D341Med (cell line): ENCODE results near the gene PDE5A.
"Not testable (repeated sequence)": the region's sequence is repeated elsewhere in the genome, so short reads cannot be mapped to it uniquely, and the experiment has no call there.

Source experiments
- DNase-seq: peaks from one replicate; pipeline ENCODE4 v3.0.0; 2012; ENCODE audit warnings: low spot score

PDE5A gene

DNA sequence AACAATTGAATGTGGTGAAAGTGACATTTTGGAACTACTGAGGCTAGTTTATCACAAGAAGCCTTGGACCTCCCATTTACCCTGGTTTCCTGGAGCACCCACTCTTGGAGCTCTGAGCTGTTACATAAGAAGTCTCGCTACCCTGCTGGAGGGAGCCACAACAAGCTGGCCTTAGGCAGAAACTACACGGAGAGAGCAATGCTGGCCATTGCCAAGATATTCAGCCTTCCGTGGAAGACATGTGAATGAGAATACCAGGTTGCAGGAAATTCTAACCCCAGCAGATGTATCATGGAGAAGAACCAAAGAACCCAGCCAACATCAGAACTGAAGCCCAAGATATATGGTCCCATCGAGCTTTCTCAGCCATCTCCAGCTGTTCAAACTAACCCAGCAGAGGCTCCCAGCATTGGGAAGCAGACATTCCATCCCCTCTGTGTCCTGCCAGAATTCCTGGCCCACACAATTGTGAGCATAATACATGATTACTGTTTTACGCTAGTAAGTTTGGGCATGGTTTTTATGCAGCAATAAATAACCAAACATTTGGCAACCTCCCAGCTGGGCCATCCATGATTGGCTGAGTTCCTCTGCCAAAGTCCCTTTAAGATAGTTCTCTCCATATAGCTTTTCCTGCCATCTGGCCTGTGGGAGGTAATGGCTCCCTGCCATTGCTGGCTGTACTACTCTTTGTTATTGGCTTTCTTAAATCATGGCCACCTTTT is 17.9 kb upstream of the PDE5A start:
- peak; percentile 50 for DNase-seq

DNA sequence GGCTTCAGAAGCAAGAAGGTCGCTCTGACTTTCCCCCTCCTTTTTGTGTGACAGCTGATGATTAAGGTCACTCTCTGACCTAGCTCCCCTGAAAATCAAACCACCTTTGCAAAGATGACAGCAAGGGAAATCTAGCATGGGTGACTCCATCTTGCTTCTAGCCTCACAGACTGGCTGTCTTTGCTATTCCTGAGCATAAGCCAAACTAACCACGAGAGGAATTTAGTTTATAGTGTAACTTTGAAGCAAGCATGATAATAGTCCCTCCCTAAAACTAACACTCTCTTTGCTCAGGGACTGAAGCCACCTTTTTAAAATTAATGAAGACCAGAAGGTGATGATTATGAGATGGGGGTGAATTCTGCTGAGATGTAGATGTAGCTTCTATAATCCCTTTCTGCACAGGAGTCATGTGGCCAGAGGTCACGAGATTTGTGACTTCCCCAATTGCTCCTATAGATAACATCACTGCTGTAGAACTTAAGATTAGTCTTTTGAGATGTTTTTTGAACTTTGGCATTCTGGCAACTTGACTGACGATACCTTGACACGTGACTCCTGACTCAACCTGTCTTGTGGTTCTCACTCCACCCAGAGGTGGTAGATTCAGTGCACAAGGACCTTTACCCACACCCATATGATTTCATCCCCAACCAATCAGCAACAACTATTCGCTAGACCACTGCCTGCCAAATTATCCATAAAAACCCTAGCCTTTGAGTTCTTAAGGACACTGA is 14.9 kb upstream of the PDE5A start:
- no peak for DNase-seq

DNA sequence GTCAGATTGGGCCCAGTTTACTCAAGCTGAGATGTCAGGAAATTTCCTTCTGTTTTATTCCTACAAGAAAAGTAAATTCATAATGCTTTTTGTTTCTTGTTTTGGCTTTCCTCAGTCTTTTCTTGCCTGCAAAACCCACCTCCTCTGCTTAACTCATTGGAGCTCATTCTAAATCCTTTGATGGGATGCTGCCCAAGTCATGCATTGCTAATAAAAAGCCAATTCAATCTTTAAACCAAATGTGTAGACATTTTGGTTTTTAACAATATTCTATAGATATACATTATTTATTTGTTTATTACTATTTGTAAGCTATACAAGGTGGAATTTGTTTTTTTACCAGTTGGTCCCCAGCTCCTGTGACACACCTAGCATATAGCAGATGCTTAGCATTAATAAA is 13.2 kb upstream of the PDE5A start:
- DNase-seq, result no peak

DNA sequence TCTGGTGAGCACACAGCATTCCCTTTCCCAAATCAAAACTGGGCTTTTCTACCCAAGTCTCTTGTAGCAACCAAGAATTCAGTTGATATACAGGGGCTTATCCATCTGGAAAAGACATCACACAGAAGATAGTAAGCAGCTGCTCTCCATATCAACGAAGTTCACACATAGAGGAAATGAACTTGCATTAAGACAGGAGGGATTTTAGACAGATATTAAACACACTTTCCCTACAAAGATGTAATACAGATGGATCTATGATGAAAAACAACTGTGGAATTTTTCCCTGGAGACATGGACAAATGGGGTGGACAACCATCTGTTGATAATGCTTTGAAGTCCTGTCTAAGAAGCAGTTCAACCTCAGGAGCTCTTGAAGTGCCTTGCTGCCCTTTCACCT is 9.8 kb upstream of the PDE5A start:
- no peak for DNase-seq

DNA sequence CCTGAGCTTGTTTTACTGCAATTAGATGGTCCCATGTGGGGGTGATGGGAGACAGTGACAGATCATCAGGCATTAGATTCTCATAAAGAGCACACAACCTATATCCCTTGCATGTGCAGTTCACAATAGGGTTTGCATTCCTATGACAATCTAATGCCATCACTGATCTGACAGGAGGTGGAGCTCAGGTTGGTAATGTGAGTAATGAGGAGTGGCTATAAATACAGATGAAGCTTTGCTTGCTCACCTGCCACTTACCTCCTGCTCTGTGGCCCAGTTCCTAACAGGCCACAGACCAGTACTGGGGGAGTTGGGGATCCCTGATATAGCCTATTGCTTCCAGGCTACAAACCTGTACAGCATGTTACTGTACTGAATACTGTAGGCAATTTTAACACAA is 8.2 kb upstream of the PDE5A start:
- DNase-seq, result not testable (repeated sequence)

DNA sequence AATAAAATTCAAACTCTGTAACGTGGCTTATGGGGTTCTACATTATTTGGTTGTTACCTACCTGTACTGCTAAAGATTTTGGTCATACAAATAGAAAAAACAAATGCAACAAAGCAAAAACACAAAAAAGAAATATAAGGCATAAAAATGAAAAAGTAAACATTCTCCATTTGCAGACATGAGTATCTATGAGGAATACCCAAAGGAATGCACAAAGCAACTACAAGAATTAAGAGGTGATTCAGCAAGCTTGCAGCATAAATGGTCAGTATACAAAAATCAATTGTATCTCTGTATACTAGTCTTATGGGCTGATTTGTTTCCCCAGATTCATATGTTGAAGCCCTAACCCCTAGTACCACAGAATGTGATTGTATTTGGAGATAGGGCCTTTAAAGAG is 3.6 kb upstream of the PDE5A start:
- DNase-seq, result no peak

DNA sequence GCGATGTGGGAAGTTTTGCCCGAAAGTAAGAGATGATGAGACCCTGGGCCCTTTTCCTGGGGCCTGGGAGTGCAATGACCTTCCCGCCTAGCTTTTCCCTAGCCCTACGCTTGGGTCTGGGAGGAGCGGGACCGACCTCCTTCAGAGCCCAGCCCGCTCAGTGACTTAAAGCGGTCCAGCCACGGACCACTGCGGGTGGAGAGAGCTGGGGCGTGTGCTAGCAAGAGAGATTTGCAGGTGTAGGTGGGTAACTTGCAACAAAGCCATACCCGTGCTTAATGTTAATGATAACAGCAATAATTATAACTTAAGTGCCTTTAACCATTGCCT is 503 bp upstream of the PDE5A start:
- DNase-seq, result no peak

DNA sequence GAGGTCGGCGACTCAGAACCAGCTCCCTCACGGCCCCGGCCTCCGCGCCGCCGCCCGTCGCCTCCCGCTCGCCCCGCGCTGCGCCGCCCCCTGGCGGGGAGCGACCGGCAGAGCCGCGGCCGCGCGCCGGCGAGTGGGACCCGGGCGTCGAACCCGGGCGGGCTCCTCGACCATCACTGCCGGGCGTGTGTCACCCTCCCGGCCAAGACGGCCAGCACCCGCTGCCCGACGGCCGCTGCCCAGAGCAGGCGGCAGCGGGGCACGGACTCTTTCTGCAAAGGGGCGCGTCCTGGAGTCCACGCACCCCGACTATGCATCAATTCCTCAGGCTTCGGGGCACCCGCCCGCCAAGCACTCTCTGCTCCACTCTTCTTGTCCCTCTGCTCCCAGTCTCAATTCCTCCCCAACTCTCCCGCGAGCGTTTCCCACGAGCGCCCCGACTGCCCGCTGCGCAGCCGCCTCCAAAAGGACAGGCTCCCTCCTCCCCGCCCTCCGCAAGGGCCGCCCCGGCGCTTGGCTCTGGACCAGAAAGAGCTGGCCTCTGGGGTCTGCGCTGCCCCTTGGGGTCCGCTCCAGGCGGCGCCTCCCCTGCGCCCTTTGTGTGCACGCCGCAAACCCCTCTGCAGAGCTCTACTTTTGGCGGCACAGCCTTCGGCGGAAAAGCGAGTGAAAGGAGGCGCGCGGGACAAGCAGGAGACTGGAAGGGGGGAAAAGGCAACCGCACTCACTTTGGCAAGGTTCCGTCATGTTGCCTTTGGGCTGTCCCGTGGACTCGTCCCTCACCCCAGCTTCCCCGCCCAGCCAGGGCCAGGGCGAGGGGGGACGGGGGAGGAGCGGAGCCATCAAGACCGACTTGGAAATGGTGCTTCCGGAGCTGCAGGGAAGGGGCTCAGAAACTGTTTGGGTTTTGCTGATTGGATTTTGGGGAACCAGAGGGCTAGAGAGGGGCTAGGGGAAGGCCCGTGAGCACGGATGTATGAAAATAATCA is 1.0 kb downstream of the PDE5A start:
- peak; percentile 93 for DNase-seq

DNA sequence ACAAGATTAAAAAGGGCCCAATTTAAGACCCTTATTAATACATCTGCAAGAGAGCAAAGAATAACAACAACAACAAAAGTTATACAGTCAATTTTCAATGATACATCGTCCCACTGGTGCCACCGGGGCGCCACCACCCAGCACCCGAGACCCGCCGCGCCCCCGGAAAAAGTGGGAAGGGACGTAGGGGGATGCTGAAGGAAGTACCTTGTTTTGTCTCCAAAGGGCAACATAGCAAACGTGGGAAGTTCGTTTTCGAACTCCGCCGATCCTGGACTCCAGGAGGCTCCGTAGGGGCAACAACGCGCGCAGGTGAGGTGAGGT is 1.7 kb downstream of the PDE5A start:
- no peak for DNase-seq

DNA sequence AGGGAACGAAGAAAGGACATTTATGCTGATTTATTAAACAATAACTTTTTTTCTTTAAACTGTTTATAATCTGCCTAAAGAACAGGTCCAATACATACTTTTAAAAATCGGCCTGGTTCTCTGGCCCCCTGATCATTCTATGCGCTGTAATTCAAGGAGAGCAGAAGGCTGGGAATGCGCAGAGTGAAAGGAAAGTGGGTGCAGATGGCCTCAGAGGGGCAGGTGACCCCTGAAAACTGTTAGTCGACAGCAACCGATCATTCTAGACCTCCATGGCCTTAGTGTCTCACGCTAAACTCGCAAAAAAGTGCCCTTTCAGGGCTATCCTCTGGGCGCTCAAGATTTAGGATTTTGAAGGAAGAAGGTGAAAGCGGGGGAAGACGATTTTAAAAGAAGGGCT is 2.2 kb downstream of the PDE5A start:
- no peak for DNase-seq

DNA sequence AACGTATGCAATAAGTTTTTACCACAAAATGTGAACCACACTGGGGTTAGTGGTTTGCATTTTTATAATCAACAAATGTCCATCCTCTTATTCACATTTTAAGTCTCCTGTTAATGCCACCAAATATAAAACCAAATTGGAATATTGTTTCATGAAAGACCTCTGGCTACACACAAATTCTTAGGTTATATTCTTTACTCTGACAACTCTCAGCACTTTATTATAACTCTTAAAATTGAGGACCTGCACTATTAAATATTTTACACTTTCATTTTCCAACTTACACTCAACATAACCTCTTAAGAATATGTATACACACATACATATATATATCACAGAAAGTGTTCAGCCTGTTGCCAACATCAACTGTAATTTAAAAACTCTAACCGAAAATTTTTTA is 2.8 kb downstream of the PDE5A start:
- DNase-seq, result no peak

DNA sequence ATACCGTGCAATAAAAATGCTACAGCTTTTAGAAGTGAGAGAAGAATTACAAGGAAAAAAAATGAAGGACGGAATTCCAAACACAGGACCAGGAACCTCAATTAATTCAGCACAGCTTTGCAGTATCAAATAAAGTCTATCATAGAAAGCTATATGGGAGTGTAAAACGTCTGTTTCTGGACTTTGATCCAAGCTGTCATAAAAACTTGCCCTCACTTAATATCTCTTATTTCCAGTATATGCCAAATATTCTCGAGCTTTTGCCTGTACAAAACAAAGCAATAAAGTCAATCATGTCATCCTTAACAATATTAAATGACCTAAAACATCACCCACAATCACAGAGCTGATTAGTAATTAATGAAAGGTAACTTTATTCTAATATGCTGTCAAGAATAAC is 4.2 kb downstream of the PDE5A start:
- no peak for DNase-seq

DNA sequence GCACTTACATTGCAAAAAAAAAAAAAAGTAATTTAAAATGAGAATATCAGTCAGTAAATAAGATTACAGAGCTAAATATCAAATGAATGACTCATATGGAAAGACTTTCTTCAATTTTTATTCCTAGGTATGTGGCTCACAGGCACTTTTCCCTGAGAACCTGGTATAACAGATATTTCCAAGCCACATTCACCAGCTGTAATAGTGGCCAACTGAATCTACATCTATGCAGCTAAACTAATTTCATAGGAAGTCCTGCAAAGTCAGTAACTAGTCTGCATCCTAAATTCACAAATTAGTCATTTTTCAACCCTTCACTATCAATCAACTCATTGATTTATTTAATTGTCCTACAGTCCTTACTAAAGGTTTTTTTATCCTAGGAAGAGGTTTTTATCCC is 5.6 kb downstream of the PDE5A start:
- no peak for DNase-seq

DNA sequence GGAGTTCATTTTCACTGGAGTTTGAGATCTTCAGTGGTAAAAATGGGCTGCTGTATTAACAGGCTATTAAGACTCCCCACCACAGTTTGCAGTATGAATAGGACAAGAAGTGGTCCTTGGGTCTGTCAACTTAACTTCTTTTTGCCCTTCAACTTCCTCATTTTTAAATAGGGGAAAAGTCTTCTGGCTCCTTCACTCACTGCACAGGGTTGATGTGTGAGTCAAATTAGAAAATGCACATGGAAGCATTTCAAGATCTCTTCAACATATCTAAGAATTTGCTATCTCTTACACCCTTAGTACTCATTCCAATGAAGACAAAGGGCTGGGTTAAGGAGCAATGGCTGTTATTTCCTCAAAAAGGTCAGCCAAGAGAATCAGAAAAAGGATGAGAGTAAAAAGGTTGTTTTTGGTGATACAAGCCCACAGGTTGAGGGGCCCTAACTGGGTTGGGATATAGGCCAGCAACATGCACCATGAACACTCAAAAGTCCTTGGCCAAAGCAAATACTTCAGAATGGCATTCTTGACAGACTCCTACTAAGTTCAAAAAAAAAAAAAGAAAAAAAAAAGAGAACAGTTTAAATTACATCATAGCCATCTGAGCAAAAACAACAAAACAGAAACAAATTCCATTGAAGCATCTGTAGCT is 13.4 kb downstream of the PDE5A start:
- no peak for DNase-seq

DNA sequence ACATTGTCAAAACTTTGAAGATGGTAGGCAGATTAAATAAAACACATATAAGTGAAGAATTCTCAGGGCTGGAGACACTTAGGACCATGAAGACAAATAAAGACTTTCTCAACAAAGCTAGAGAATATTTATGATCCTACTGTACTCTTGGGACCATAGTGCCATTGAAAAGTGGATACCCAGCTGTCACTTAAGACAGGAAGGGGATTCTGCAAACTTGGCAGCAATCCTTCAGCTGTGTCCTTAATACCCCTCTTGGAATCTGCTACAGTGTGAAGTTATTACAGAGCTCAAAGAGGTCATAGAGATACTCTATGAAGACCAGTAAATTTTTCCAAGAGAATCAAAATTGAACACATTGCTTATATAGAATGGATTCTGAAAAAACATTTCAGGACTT is 24.3 kb downstream of the PDE5A start:
- peak; percentile 37 for DNase-seq

DNA sequence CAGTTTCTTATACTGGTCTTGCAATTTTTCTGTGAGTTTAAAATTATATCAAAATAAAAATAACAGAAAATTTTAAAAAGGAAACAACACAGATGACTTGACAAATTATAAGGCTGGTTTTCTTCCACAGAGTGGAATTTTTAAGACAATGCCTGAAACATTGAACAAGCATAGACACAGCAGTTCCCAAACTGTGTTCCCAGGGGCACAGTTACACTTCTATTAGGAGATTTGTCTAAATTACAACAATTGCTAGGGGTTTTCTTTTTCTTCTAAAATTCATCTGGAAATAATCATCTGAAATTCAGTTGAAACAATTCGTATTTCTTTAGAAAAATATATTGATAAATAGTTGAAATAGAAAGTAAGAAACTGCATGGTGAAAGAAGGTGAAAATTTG is 26.2 kb downstream of the PDE5A start:
- no peak for DNase-seq

DNA sequence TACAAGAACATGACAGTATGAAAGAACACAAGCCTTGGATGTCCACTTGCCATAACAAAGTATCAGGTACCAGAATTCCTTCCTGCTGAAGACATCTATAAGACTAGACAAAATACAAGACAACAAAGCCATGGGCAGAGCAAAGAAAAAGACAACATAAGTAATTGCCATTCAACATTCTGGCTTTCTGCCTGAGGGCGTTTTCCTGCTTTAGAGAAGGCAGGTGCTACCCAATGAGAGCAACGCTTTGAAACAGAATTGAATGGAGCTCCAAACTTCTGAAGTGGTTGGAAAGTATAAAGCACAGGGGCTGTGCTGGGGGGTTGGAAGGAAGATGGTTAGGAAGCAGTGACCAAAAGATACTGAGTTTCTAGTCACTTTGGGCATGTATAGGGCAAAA is 30.1 kb downstream of the PDE5A start:
- DNase-seq, result no peak

DNA sequence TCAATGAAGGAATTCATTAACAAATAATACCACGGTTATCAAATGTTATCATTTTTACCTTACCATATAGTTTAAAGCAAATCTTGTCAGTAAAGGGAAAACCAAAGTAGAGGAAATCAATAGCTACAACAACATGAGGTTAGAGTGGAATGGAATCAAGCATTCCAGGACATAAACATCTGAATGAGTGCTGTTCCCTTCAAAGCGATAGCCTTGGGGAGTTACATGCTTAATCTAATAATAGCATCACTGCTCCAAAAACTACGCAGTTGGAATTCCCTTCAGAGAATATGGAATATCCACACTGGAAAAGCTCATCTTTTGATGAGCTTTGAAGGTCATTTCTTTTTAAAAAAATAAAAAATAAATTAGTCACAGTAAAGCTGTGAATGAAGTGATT is 31.2 kb downstream of the PDE5A start:
- no peak for DNase-seq

DNA sequence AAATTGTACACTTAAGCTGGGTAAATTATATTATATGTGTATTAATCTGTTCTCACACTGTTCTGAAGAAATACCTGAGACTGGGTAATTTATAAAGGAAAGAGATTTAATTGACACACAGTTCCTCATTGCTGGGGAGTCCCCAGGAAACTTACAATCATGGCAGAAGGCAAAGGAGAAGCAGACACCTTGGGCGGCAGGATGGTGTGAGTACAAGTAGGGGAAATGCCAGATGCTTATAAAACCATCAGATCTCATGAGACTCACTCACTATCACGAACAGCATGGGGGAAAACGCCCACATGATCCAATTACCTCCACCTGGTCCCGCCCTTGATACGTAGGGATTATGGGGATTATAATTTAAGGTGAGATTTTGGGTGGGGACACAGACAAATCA is 34.9 kb downstream of the PDE5A start:
- DNase-seq, result no peak

DNA sequence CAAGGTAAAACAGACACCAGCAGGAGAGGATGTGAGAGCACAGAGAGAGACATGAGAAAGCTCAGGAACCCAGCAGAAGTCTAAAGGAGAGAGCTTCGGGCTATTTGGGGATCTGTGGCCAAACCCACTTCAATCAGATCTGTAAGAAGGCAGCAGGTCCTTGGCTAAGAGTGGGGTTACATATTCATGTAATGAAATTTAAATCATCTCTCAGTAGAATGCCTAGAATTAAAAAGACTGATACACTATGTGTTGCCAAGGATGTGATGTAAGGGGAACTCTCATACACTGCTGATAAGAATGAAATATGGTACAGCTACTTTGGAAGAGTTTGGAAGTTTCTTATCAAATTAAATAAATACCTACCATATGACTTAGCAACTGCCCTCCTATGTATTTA is 35.8 kb downstream of the PDE5A start:
- no peak for DNase-seq

DNA sequence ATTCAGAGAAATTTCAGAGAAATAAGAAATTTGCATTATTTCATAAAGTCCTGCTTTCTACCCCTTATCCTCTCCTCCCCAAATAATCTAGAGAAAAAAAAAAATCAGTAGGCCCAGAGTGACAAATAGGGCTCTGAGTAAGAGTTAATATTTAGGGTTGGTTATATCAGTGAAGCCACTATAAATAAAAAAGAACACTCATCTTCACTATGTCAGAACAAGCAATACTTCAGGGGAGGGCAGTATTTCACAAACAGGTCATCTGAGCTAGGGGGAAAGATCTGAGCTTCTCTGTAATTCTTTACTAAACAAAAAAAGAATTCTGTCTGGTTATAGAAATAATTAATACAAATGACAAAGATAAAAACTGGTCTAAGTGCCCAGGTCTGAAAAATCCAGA is 39.4 kb downstream of the PDE5A start:
- DNase-seq, result no peak

DNA sequence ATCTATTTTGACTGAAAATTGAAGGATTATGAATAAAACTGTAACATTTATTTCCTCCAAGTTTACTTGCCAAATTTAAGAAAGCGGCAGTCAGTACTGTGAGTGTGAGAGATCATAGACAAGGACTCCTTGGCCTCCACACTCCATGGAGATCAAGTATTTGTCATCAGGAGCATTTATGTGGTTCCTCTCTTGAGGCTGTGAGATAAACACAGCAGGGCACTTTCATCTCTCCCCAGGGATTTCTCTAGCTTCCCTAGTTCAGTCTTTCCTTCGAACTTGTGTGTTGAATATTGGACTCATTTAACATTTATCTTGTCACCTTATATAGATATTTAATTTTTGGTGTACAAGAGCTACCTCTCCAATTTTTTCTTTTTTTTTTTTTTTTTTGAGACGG is 40.8 kb downstream of the PDE5A start:
- no peak for DNase-seq

DNA sequence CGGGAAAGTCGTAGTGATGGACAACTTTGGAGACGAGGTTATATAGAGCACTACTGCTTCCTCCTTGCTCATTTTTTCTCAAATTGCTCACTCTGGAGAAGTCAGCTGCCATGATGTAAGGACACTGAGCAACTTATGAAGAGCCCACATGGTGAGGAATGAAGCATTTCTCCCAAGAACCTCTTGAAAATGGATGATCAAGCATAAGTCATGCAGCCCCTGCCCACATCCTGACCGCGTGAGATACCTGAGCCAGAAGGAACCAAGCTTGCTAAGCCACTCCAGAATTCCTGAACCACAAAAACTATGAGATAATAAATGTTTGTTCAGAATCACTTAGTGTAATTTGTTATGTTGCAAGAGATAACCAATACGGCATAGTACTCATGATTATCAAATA is 42.8 kb downstream of the PDE5A start:
- DNase-seq, result no peak
